GM12873 (cell line): Measurements from ENCODE around the gene OMG.

Source experiments
- CTCF ChIP-seq: IDR thresholded peaks from 2 replicates; pipeline ENCODE4 v1.5.1; 2012; ENCODE audit warnings: low read depth, mild to moderate bottlenecking, moderate library complexity, low read length, control low read depth; ENCODE audit not compliant: insufficient read depth; ENCODE audit errors: missing control alignments

The OMG gene

GRCh38 chr17:31321481-31321880 lies 24.4 kb upstream of the OMG start, which contains the start of gene EVI2A:
EVI2A (minus strand) TSS chr17:31321622; CDS start chr17:31319013, 2,609 bp downstream.
- TF ChIP-seq CTCF = no peak

- TF ChIP-seq CTCF = no peak
These were observed 23.8 kb upstream of the OMG start for GRCh38 chr17:31320791-31321190.

GRCh38 chr17:31320241-31320640 lies 23.2 kb upstream of the OMG start:
- TF ChIP-seq CTCF = no peak

GRCh38 chr17:31318851-31319661 lies 22.0 kb upstream of the OMG start:
- TF ChIP-seq CTCF = no peak

GRCh38 chr17:31318298-31318801 lies 21.3 kb upstream of the OMG start:
- no peak for TF ChIP-seq CTCF

GRCh38 chr17:31314782-31315100 lies 17.7 kb upstream of the OMG start:
- TF ChIP-seq CTCF = no peak

- no peak for TF ChIP-seq CTCF
These were observed 17.1 kb upstream of the OMG start, which contains the start of gene EVI2B for GRCh38 chr17:31313982-31314781. EVI2B (minus strand) TSS chr17:31314054; CDS start chr17:31305609, 8,445 bp downstream.
